Middle frontal gyrus (tissue), 1 donor: ENCODE results near the gene CLCN3.
"Not testable (repeated sequence)": the region's sequence is repeated elsewhere in the genome, so short reads cannot be mapped to it uniquely, and the experiment has no call there.

Experiments
- DNase-seq: peaks from one replicate; pipeline ENCODE4 v3.0.0-alpha.2; 2015; ENCODE audit warnings: low spot score; ENCODE audit errors: extremely low spot score

Gene CLCN3

DNA sequence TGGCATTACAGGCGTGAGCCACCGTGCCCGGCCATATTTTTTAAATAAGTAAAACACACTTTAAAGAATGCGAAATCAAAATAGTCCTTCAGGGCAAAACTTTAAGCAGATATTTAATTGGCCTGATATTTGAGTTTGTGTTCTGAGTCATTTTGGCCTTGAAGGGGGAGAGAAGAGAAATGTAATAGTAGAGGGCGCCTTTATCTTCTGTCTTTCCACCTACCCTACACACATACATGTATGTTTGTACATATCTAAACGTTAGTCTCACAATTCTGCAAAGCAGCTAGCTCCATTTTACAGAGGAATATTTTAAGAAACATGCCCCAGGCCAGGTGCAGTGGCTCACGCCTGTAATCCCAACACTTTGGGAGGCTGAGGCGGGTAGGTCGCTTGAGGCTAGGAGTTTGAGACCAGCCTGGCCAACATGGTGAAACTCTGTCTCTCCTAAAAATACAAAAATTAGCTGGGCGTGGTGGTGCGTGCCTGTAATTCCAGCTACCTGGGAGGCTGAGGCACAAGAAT is 151.2 kb downstream of the CLCN3 start:
- not testable (repeated sequence) for DNase-seq
